ENCODE measurements around the gene PGM2. TPM values are rescaled to one million over a fixed set of nuclear protein-coding genes. Genes with fewer than 3 reads are reported as not detected.
A peak's percentile ranks its signal among the peaks of the same experiment; 100 is the strongest.

PGM2 gene
- total RNA-seq, 2 donors from 2014 or later = 13.8 to 17.6 TPM

DNA sequence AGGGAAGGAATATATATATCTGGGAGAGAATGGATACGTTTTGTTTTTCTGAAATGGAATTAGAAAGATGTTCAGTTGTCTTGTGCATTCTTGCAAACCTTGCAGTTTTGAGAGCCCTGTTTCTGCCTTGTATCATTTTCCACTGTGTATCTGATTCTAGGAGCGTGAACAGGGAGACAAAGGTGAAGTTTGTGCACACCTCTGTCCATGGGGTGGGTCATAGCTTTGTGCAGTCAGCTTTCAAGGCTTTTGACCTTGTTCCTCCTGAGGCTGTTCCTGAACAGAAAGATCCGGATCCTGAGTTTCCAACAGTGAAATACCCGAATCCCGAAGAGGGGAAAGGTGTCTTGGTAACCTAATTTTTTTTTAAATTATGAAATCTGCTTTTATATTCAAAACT is 17.7 kb downstream of the PGM2 start:
- intact Hi-C loops (cut with DNase I) = no loop called here
- DNase-seq (no peak), ATAC-seq (no peak)

GRCh38 chr4:37845201-37845600 is 18.7 kb downstream of the PGM2 start:
- intact Hi-C loops (cut with DNase I) = no loop called here
- no peak for ATAC-seq
- no peak for DNase-seq

DNA sequence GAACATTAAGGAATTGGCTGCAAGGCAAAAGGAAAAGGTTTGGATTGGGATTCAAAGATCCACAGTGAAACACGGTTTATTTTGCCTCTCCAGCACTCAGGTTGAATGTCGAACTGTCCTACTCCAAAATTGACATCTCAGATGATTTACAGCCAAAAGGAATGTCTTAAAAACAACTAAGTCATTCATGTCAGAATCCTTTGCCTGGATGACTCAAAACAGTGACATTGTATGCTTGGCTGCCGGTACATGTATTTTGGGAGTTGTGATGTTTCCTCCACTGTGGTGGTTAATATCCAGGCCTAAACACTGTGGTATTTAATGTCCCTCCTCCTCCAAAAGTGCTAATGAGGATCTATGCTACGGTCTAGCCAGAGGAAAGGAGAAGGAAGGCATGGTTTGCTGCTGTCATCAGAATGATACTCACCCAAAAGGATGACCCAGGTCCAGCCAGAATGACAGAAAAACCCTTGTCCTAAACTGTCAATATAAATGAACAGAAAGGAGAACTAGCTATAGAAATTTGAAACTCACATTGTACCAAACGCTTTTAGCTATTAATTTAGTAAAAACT is 20.9 kb downstream of the PGM2 start:
- intact Hi-C loops (cut with DNase I) = no loop called here
- ATAC-seq (no peak), DNase-seq (no peak)

GRCh38 chr4:37852376-37852775 is 25.9 kb downstream of the PGM2 start:
- no peak for ATAC-seq
- intact Hi-C loops (cut with DNase I) = no loop called here
- no peak for DNase-seq

DNA sequence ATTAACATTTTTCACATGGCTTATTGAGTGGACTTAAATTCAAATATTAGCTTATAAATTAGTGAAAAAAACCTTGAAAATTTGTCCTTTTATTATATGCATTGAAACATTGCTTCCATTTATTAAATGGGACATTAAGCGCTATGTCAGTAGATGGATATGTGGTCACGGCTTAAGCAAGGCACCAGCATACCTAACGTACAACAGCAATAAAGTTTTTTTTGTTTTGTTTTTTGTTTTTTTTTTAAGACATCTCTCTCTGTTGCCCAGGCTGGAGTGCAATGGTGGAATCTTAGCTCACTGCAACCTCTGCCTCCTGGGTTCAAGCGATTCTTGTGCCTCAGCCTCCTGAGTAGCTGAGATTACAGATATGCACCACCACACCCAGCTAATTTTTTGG is 31.6 kb downstream of the PGM2 start:
- DNase-seq (no peak), ATAC-seq (no peak)
- intact Hi-C loops (cut with DNase I) = no loop called here

- ATAC-seq (no peak), DNase-seq (no peak)
- intact Hi-C loops (cut with DNase I) = no loop called here
Measured at GRCh38 chr4:37858872-37859271, 32.4 kb downstream of the PGM2 start.

DNA sequence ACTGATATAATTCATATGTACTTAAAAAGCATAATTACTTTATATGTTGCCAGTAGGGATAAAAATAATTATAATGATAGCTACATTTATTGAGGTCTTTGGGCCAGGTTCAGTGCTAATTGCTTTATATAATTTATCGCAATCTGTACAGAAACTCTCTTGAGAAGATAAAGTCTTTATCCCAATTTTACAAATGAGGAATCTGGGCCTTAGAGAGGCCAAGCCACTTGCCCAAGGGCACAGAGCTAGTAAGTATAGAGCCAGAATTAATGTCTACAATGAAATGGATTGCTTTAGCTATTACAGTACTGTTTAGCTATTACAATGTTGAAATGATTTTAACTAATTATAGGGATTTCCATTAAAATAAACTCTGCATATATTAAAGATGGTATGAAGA is 33.8 kb downstream of the PGM2 start:
- DNase-seq (no peak), ATAC-seq (no peak)
- intact Hi-C loops (cut with DNase I) = no loop called here

GRCh38 chr4:37862961-37863360 is 36.5 kb downstream of the PGM2 start:
- intact Hi-C loops (cut with DNase I) = no loop called here
- no peak for ATAC-seq
- DNase-seq = no peak

DNA sequence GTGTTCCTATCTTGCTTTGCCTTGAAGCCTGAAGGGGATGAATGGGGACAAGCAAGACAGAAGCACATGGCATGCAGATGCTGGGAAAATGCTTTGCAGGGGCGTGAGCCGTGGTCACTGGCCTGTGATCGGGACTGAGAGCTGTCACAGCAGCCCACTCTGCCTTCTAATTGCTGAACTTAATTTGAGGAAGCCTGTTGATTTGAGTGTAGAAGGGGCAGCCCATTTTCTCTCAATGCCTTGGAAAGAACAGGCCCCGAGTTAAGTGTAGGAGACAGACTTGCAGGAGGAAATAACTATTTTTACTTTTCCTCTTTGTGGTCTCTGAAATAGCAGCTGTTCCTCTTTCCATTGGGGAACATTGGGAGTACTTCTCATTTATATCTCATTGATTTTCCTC is 38.3 kb downstream of the PGM2 start:
- DNase-seq (no peak), ATAC-seq (peak; percentile 52 to 55)
- intact Hi-C loops (cut with DNase I) = no loop called here

GRCh38 chr4:37865450-37865849 is 39.0 kb downstream of the PGM2 start:
- ATAC-seq (peak; percentile 55 to 62), DNase-seq (no peak)
- intact Hi-C loops (cut with DNase I) = no loop called here

DNA sequence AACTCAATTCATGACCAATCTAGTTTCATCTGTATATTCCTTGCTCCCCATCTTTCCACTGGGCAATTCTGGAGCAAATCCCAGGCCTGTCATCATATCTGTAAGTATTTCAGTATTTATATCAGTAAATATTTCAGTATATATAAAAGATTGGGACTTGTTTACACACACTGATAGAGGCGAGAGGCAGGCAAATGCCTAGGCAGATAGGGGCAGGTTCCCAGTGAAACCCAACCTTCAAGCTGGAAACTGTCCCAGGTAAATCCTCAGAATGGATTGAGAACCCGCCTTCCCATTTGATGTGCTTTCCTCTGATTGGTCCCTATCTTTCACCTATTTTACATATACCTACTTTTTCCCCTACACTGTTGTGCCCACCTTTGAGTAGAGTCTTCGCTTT is 40.6 kb downstream of the PGM2 start:
- intact Hi-C loops (cut with DNase I) = no loop called here
- ATAC-seq (no peak), DNase-seq (no peak)

- intact Hi-C loops (cut with DNase I) = no loop called here
- no peak for ATAC-seq
- DNase-seq = no peak
Measured at GRCh38 chr4:37868238-37868637, 41.8 kb downstream of the PGM2 start.

GRCh38 chr4:37872310-37872988 is 46.0 kb downstream of the PGM2 start:
- no peak for ATAC-seq
- no peak for DNase-seq
- intact Hi-C loops (cut with DNase I) = no loop called here

GRCh38 chr4:37873386-37873785 is 46.9 kb downstream of the PGM2 start:
- no peak for DNase-seq
- intact Hi-C loops (cut with DNase I) = no loop called here
- ATAC-seq = peak in 1 of 2 donors; percentile 89

- intact Hi-C loops (cut with DNase I) = no loop called here
- no peak for DNase-seq
- ATAC-seq = peak in 1 of 2 donors; percentile 23
Measured at GRCh38 chr4:37876156-37876555, 49.7 kb downstream of the PGM2 start.

DNA sequence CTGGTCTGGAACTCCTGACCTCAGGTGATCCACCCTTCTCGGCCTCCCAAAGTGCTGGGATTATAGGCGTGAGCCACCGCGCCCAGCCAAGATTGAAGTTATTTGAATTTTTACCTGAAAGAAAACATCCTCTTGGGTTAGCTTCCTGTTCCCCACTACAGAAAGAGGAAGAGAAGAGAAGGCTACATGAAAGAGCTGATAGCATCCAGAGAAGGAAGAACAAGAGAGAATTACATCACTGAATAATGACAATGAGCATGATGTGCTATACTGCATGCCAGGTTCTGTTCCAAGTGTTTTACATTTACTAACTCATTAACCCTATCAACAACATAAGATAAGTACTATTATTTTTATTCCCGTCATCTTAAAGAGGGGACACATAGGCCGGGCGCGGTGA is 52.9 kb downstream of the PGM2 start:
- no peak for DNase-seq
- no peak for ATAC-seq
- intact Hi-C loops (cut with DNase I) = no loop called here

DNA sequence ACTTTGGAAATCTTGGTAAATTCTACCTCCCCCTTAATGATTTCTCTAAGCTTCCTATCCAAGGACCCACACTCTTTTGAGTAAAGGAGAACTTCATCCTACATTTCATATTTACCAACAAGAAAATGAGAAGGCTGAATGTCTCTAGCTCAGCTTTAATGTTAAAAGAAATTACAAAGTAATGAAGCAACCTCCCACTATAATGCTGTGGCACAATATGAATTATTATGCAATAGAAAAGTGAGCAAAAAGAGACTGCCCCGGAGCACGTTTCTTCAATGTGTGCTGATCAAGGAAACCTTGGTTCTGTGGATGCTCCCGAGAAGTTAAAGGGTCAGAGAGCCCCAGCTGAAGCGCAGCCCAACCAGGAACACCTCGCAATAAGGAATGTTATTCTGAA is 55.3 kb downstream of the PGM2 start:
- ATAC-seq (no peak), DNase-seq (no peak)
- intact Hi-C loops (cut with DNase I) = no loop called here

DNA sequence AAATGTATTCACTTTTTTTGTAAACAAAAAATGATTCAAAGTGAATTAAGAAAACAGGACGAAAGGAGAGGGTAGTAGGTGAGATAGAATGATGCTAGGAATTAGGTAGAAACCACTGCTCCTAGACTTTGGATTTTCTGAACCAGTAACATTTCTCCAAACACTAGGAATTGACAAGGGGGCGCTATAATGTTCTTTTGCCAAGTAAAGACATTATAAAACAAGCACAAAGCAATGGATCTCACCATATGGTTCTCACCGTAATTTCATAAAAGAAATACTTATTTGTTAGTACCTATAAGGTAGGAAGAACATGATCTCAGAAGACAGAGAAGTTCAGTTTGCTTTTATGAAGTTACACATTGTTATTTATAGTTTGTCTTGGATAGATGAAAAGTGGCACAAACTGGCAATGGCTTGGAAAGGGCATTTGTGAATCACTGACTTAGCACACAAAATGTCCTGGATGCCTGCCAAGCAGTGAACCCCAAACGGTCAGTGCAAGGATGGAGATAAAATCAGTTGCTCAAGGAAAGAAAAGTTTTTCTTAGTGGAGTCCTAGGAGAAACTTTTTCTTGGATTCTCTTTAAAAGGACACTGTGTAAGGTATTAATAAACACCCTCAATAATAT is 56.3 kb downstream of the PGM2 start:
- no peak for ATAC-seq
- intact Hi-C loops (cut with DNase I) = no loop called here
- DNase-seq = no peak

GRCh38 chr4:37884855-37885487 is 58.5 kb downstream of the PGM2 start:
- intact Hi-C loops (cut with DNase I) = loop anchor here in 1 of 2 donors (5.0 kb wide), 2 partner anchors 78 to 87 kb away; no protein-coding TSS in a partner anchor
- peak; percentile 70 to 71 for ATAC-seq

GRCh38 chr4:37885496-37885895 is 59.0 kb downstream of the PGM2 start:
- peak; percentile 65 to 68 for ATAC-seq
- intact Hi-C loops (cut with DNase I) = loop anchor here in 1 of 2 donors (5.0 kb wide), 2 partner anchors 78 to 87 kb away; no protein-coding TSS in a partner anchor
- no peak for DNase-seq

More at GRCh38 chr4:37884855-37885487, 58.5 kb downstream of the PGM2 start:
- no peak for DNase-seq

Measured in left cardiac atrium (tissue), 4 donors.